WTC11 (cell line): Measurements from ENCODE around the gene KLHL26.

Source experiments
- CBFB ChIP-seq: sonication (generic); formaldehyde crosslinking; IDR thresholded peaks from 2 replicates; pipeline ENCODE4 v1.8.1; 2022; ENCODE audit warnings: mild to moderate bottlenecking, low read depth, missing genetic modification reagents
- ELF4 ChIP-seq: sonication (generic); formaldehyde crosslinking; IDR thresholded peaks from 2 replicates; pipeline ENCODE4 v1.8.1; 2022; ENCODE audit warnings: low read depth, mild to moderate bottlenecking, moderate library complexity, missing genetic modification reagents
- IRF2 ChIP-seq: sonication (generic); formaldehyde crosslinking; IDR thresholded peaks from 2 replicates; pipeline ENCODE4 v1.8.0; 2022; ENCODE audit warnings: low read depth, missing genetic modification reagents, borderline replicate concordance
- TF ChIP-seq, protein P1 (sequence below): fragments of 200-600 bp; IDR thresholded peaks from 2 replicates; pipeline ENCODE4 v1.8.0; 2022; ENCODE audit warnings: antibody characterized with exemption

DNA sequence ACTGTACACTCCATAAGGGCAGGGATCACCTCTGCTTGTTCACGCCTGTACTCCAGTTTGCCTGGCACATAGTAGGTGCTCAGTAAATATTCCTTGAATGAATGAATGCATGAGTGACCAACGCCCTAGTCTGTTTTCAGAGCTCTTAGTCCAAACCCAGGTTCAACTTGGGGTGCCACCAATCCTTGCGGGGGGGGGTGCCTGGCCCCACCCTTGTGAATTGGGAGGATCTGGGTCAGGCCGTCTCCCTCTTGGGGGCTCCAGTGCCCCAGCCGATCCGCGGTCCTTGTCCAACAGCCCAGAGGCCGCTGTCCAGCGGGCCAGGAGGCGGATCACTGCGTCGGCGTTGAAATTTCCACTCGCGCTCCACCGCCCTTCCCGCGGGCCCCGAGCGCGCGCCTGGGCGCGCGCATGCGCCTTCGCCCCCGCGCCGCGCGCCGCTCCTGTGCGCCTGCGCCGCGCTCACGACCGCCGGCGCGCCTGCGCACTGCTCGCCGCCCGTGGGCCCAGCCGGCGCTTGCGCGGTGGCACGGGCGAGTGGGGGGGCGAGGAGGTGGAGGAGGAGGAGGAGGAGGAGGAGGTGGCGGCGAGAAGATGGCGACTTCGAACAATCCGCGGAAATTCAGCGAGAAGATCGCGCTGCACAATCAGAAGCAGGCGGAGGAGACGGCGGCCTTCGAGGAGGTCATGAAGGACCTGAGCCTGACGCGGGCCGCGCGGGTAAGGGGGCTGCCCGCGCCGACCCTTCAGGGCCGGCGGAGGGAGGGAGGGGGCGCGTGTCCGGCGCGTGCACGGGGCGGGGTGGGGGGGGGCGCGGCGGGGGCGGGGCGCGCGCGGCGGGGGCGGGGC is 46.5 kb downstream of the KLHL26 start, which contains the start of gene CRTC1:
- TF ChIP-seq ELF4 (CRISPR knock-in tag): no peak
- TF ChIP-seq, protein P1, sequence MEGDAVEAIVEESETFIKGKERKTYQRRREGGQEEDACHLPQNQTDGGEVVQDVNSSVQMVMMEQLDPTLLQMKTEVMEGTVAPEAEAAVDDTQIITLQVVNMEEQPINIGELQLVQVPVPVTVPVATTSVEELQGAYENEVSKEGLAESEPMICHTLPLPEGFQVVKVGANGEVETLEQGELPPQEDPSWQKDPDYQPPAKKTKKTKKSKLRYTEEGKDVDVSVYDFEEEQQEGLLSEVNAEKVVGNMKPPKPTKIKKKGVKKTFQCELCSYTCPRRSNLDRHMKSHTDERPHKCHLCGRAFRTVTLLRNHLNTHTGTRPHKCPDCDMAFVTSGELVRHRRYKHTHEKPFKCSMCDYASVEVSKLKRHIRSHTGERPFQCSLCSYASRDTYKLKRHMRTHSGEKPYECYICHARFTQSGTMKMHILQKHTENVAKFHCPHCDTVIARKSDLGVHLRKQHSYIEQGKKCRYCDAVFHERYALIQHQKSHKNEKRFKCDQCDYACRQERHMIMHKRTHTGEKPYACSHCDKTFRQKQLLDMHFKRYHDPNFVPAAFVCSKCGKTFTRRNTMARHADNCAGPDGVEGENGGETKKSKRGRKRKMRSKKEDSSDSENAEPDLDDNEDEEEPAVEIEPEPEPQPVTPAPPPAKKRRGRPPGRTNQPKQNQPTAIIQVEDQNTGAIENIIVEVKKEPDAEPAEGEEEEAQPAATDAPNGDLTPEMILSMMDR: no peak
- TF ChIP-seq CBFB (CRISPR knock-in tag): no peak
- TF ChIP-seq IRF2 (CRISPR knock-in tag): no peak
